Adipocyte (in vitro differentiated cells): ENCODE data around the gene THAP10.
A peak's percentile ranks its signal among the peaks of the same experiment; 100 is the strongest.

Experiments used
- DNase-seq: peaks from one replicate; pipeline ENCODE4 v3.0.0-alpha.2; 2015; ENCODE audit warnings: low read depth
- H3K27me3 ChIP-seq: replicated peaks from 2 replicates; pipeline ENCODE4 v1.7.0; 2013; ENCODE audit warnings: mild to moderate bottlenecking, low read length, moderate library complexity; ENCODE audit not compliant: control insufficient read depth, insufficient read depth
- H3K36me3 ChIP-seq: 2 replicates; pipeline ENCODE4 v1.7.0; 2013; ENCODE audit warnings: low read length, mild to moderate bottlenecking, moderate library complexity; ENCODE audit not compliant: control insufficient read depth, insufficient read depth, severe bottlenecking
- H3K4me1 ChIP-seq: 2 replicates; pipeline ENCODE4 v1.7.0; 2013; ENCODE audit warnings: mild to moderate bottlenecking, low read length, moderate library complexity; ENCODE audit not compliant: control insufficient read depth, insufficient read depth
- H3K4me3 ChIP-seq: 2 replicates; pipeline ENCODE4 v1.7.0; 2013; ENCODE audit warnings: mild to moderate bottlenecking, low read length, moderate library complexity
- H3K9ac ChIP-seq: 2 replicates; pipeline ENCODE4 v1.7.0; 2013; ENCODE audit warnings: mild to moderate bottlenecking, low read length, moderate library complexity
- H3K9me3 ChIP-seq: 2 replicates; pipeline ENCODE4 v1.7.0; 2013; ENCODE audit warnings: mild to moderate bottlenecking, low read length, moderate library complexity; ENCODE audit not compliant: control insufficient read depth

The THAP10 gene

GRCh38 chr15:70852501-70853317 lies 39.5 kb downstream of the THAP10 start:
- peak; percentile 53 for DNase-seq
- peaks cover 13% of the 10 kb centered on the region for H3K36me3 ChIP-seq
- peak overlapping the region; percentile 95 for H3K4me3 ChIP-seq

GRCh38 chr15:70851889-70852288 lies 40.3 kb downstream of the THAP10 start:
- H3K4me1 ChIP-seq, result peaks cover 51% of the 10 kb centered on the region
- H3K9ac ChIP-seq, result peak overlapping the region; percentile 93
- DNase-seq, result no peak
- H3K27me3 ChIP-seq, result no peaks in the 10 kb centered on the region
- H3K36me3 ChIP-seq, result peaks cover 13% of the 10 kb centered on the region
- peak overlapping the region; percentile 95 for H3K4me3 ChIP-seq
- H3K9me3 ChIP-seq, result no peaks in the 10 kb centered on the region

More at GRCh38 chr15:70852501-70853317, 39.5 kb downstream of the THAP10 start:
- Histone ChIP-seq H3K9ac (peak overlapping the region; percentile 93), H3K9me3 (no peaks in the 10 kb centered on the region), H3K27me3 (no peaks in the 10 kb centered on the region), H3K4me1 (peaks cover 60% of the 10 kb centered on the region)

- H3K9me3 ChIP-seq, result no peaks in the 10 kb centered on the region
- peaks cover 5% of the 10 kb centered on the region for H3K36me3 ChIP-seq
- DNase-seq, result no peak
- H3K27me3 ChIP-seq, result no peaks in the 10 kb centered on the region
- no peak overlapping the region for H3K9ac ChIP-seq
- no peak overlapping the region for H3K4me3 ChIP-seq
- peaks cover 15% of the 10 kb centered on the region for H3K4me1 ChIP-seq
These were observed 46.5 kb downstream of the THAP10 start for GRCh38 chr15:70845602-70846360.

GRCh38 chr15:70837476-70837875 lies 54.8 kb downstream of the THAP10 start:
- Histone ChIP-seq H3K27me3 (no peaks in the 10 kb centered on the region), H3K9me3 (no peaks in the 10 kb centered on the region), H3K36me3 (peaks cover 19% of the 10 kb centered on the region), H3K4me1 (peaks cover 43% of the 10 kb centered on the region), H3K9ac (no peak overlapping the region), H3K4me3 (no peak overlapping the region)
- no peak for DNase-seq

- no peaks in the 10 kb centered on the region for H3K27me3 ChIP-seq
- no peak overlapping the region for H3K9ac ChIP-seq
- no peak for DNase-seq
- peaks cover 33% of the 10 kb centered on the region for H3K36me3 ChIP-seq
- peaks cover 43% of the 10 kb centered on the region for H3K4me1 ChIP-seq
- H3K4me3 ChIP-seq, result no peak overlapping the region
- H3K9me3 ChIP-seq, result no peaks in the 10 kb centered on the region
These were observed 56.4 kb downstream of the THAP10 start for GRCh38 chr15:70835841-70836240.

- Histone ChIP-seq H3K9me3 (no peaks in the 10 kb centered on the region), H3K36me3 (peaks cover 37% of the 10 kb centered on the region), H3K4me3 (no peak overlapping the region), H3K9ac (no peak overlapping the region), H3K27me3 (no peaks in the 10 kb centered on the region), H3K4me1 (peaks cover 43% of the 10 kb centered on the region)
- DNase-seq, result no peak
These were observed 56.8 kb downstream of the THAP10 start for GRCh38 chr15:70835415-70835814.

- DNase-seq, result no peak
- no peaks in the 10 kb centered on the region for H3K27me3 ChIP-seq
- H3K9ac ChIP-seq, result no peak overlapping the region
- peaks cover 43% of the 10 kb centered on the region for H3K4me1 ChIP-seq
- H3K36me3 ChIP-seq, result peaks cover 37% of the 10 kb centered on the region
- no peaks in the 10 kb centered on the region for H3K9me3 ChIP-seq
- no peak overlapping the region for H3K4me3 ChIP-seq
These were observed 57.2 kb downstream of the THAP10 start for GRCh38 chr15:70834999-70835398.

- Histone ChIP-seq H3K9ac (peak overlapping the region; percentile 10), H3K9me3 (no peaks in the 10 kb centered on the region), H3K27me3 (no peaks in the 10 kb centered on the region), H3K36me3 (peaks cover 37% of the 10 kb centered on the region), H3K4me1 (peaks cover 43% of the 10 kb centered on the region), H3K4me3 (peak overlapping the region; percentile 8)
- peak; percentile 92 for DNase-seq
These were observed 58.1 kb downstream of the THAP10 start for GRCh38 chr15:70833861-70834765.

- no peaks in the 10 kb centered on the region for H3K27me3 ChIP-seq
- peaks cover 40% of the 10 kb centered on the region for H3K4me1 ChIP-seq
- H3K9ac ChIP-seq, result peak overlapping the region; percentile 17
- no peak for DNase-seq
- peak overlapping the region; percentile 8 for H3K4me3 ChIP-seq
- no peaks in the 10 kb centered on the region for H3K9me3 ChIP-seq
- peaks cover 37% of the 10 kb centered on the region for H3K36me3 ChIP-seq
These were observed 58.8 kb downstream of the THAP10 start for GRCh38 chr15:70833422-70833821.

GRCh38 chr15:70832176-70832575 lies 60.1 kb downstream of the THAP10 start:
- peaks cover 37% of the 10 kb centered on the region for H3K36me3 ChIP-seq
- H3K9me3 ChIP-seq, result no peaks in the 10 kb centered on the region
- H3K4me1 ChIP-seq, result peaks cover 40% of the 10 kb centered on the region
- DNase-seq, result no peak
- no peaks in the 10 kb centered on the region for H3K27me3 ChIP-seq
- H3K4me3 ChIP-seq, result no peak overlapping the region
- H3K9ac ChIP-seq, result no peak overlapping the region
